CD4-positive, alpha-beta T cell treated with Interleukin-17A for 1 hour (primary cell): ENCODE results near the gene CMBL.
"Not testable (repeated sequence)": the region's sequence is repeated elsewhere in the genome, so short reads cannot be mapped to it uniquely, and the experiment has no call there.

Source experiments
- DNase-seq: peaks from one replicate; pipeline ENCODE4 v3.0.0-alpha.2; 2020

CMBL gene

DNA sequence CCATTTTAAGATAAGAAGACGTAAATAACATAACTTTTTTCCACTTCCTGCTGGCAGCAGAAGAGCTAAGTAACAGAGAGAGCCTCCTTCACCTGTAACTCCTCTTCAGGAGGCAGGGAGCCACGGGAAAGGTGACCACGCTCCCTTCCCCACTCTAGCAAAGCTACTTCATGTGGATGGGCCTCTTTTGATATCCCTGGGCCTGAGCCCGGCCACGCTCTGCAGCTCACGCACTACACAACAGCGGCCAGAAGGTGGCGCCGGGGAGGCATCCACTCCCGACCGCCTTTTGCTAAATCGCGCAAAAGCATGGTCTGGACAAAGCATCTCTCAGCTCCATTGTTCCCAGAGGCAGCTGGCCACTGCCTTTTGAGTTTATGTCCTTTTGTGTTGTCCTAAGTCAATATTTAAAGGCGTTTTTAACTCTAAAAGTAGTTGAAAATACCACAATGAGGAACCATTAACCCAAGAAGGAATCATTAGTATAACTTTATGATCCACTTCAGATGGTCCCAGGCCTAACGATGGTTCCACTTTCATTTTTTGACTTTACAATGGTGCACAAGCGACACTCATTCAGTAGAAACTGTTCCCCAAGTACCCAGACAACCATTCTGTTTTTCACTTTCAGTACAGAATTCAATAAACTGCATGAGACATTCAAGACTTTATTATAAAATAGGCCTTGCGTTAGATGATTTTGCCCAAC, 23.6 kb downstream of the CMBL start:
- peak; percentile 73 for DNase-seq

DNA sequence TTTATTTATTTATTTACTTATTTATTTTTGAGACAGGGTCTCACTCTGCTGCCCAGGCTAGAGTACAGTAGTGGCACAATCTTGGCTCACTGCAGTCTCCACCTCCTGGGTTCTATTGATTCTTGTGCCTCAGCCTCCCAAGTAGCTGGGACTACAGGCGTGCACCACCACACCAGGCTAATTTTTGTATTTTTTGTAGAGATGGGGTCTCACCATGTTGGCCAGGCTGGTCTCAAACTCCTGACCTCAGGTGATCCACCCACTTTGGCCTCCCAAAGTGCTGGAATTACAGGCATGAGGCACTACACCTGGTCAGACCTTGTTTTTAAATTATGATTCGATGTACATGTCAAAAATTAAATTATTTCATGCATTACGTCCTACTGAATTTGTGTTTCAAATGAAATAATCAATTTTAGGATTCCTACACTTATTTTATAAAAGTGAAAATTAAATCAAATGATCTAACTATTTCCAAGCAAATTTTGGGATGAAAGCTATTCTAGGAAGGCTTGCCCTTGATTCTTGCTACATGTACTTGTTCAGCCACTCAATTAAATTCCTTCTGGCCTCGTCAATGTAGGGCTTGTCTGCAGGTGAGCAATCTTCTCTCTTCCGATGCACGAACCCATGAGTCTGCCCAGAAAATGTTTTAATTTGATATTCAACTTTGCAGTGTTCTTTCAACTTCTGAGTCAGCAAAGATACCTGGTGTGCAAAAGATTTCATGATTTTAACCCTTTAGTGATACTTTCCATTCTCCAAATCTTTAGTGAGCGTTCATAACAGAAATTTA, 27.6 kb downstream of the CMBL start:
- no peak for DNase-seq

DNA sequence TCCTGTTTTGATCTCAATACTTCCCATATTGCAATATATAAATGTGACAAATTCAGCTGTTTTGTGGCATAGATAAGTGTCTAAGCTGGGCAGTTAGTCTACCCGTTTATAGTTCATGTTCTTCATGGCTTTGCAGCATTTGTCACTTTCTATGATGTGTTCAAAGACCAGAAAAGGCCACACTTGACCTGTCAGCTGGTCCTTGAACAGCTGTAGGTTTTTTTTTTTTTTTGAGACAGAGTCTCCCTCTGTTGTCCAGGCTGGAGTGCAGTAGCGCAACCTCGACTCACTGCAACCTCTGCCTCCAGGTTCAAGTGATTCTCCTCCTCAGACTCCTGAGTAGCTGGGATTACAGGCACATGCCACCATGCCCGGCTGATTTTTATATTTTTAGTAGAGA, 28.4 kb downstream of the CMBL start:
- no peak for DNase-seq

DNA sequence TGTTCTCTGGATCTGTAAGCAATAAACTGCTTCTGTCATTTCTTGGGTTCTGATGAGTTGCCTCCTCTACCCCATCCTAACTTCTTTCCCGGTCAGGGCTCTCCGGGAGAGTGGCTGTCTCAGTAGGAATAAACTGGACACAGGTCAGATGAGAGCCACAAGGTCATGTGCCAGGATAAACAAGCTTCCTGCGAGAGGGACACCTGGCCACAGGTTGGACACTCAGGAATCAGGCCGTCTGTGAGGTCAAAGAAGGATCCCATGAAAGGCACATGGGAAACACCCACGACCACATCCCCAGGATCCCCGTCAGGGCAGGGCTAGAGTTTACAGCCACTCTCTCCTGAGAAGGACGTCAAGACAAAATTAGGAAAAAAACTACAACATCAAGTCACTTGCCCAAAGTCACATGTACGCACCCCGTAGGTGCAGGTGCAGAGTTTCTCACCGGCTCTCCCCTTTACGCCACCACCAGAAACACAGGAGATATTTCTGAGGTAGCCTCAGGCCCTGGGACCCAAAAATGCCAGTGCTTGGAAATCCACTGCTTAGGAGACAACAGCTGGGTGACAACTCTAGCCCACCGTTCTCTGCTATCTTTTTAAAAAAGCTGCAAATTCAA, 28.9 kb downstream of the CMBL start:
- no peak for DNase-seq

GRCh38 chr5:10277773-10278630, 29.7 kb downstream of the CMBL start:
- no peak for DNase-seq

DNA sequence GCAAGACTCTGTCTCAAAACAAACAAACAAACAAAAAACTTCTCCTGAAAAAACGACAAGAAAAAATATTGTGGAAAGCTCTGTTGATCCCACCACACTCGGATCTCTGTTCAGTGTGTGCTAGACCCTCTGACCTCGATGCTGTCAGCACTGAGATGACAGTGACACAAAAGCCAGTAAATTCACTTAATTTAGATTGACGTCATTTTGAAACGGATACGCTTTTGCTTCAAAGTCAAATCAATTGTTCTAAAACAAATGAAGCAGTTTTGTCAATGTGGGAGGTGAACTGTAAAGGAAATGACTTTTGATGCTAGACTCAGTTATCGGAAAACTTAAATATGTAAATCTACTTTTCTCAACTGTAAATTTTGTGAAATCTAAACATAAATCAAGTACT, 31.0 kb downstream of the CMBL start:
- DNase-seq, result no peak

DNA sequence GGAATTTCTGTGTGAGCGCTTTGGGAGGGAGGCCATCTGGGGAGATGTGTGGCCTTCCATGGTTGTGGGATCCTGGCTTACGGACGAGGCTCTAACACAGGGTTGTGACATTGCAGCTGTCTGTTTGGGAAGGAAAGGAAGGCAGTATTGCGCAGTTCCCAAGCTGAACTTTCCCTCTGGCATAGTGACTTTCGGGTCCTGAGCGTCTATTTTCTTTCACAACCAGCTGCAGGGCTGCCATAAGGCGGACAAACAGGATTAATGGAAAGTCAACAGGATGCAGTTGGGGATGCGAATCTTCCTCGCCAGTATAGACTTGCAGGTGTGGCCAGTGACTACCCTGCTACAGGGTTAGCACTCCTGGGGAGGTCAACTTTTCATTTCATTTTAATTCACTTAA, 31.7 kb downstream of the CMBL start:
- no peak for DNase-seq

- no peak for DNase-seq
Measured at GRCh38 chr5:10275460-10275859, 32.2 kb downstream of the CMBL start.

DNA sequence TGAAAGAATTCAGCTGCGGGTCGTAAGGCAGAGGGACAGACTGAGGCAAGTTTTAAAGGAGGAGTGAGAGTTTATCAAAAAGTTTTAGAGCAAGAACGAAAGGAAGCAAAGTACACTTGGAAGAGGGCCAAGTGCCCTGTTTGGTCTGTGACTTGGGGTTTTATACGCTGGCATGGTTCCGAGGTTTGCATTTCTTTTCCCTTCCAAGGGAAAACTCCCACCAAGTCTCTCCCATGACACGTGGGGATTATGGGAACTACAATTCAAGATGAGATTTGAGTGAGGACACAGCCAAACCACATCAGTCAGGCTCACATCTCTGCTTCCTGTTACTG, 34.9 kb downstream of the CMBL start:
- not testable (repeated sequence) for DNase-seq

DNA sequence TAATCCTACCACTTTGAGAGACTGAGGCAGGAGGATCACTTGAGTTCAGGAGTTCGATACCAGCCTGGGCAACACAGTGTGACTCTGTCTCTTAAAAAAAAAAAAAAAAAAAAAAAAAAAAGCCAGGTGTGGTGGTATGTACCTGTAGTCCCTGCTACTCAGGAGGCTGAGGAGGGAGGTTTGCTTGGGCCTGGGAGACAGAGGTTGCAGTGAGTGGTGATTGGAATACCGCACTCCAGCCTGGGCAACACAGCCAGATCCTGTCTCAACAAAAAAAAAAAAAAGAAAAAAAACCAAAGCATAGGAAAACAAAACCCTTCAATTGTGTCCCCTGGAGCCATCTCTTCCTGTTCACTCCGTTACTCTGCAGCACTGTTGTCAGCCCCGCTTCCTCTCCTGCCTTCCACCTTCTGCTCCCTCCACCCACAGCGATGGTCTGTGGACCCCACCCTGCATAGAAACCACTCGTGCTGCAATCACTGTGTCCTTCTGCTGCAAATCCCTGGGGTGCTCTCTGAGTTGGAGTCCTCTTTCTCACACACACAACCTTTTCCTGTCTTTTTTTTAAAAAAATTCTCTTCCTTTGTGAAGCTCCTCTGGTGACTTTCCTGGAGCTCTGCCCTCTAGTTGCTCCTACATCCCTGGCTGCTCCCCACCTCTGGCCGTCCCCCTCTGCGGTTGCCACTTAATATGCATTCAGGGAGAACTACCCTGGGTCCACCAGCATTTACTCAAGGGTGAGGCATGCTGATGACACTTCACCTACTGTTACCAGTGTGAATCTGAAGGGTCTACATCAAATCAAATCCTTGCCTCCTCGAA, 35.4 kb downstream of the CMBL start:
- no peak for DNase-seq

- no peak for DNase-seq
Measured at GRCh38 chr5:10268100-10268499, 39.6 kb downstream of the CMBL start.

GRCh38 chr5:10266839-10267238, 40.9 kb downstream of the CMBL start:
- no peak for DNase-seq

DNA sequence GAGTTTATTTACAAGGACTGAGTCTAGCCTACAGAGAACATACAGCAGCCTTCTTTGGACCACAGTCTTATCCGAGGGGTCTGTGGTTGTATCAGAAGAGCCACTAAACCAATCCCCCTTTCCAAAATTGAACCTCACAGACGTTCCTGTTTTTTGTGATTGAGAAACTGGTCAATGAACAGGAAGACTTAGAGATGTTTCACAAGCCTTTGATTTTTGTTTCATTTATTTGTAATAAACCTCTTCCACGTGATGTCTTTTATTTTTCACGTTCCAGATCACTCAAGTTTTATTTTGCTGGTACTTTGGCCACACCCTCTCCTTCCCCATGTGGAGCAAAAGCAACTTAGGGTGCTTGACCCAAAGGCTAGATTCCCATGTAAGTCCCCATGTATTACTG, 41.6 kb downstream of the CMBL start:
- DNase-seq, result no peak

- DNase-seq, result no peak
Measured at GRCh38 chr5:10265245-10266109, 42.2 kb downstream of the CMBL start.

DNA sequence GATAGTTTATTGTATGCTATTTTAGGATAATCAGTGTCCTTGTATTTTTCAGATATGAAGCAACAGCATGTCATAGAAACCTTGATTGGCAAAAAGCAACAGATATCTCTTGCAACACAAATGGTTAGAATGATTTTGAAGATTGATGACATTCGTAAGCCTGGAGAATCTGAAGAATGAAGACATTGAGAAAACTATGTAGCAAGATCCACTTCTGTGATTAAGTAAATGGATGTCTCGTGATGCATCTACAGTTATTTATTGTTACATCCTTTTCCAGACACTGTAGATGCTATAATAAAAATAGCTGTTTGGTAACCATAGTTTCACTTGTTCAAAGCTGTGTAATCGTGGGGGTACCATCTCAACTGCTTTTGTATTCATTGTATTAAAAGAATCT, 43.1 kb downstream of the CMBL start:
- DNase-seq, result no peak

DNA sequence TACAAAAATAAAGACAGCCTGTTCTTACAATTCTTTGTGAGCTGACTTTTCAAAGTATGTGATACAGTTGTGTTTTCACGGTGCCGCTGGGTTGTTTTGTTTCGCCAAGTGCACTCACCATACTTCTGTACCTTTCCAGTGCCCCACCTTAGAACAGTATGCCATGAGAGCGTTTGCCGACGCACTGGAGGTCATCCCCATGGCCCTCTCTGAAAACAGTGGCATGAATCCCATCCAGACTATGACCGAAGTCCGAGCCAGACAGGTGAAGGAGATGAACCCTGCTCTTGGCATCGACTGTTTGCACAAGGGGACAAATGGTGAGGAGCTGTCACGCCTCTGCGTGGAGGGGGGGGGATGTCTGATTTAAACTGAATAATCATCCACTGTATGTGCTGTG, 44.7 kb downstream of the CMBL start:
- no peak for DNase-seq

DNA sequence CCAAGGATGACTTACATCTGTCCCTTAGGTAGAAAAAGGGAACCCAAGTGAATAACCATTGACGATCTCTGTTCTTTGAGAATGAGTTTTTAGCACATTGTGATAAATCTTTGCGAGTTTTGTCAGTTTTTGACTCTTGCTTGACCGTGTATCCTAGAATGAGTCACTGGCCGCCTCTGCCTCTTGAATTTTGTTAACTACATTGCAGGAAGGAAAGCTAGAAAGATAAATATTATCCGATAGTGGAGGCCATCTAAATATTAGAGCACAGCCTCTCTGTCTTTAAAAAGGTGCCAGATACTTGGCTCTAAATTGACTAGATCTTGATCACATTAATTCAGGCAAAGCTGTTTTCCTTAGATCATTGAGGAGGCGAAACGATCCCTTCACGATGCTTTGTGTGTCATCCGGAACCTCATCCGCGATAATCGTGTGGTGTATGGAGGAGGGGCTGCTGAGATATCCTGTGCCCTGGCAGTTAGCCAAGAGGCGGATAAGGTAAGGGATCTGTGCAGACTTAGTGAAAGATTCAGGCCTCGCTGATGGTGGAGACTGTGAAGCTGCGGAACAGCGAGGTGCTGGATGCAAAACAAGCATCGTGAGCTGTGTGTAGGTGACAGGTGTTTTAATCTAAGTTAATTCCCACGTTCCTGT, 45.5 kb downstream of the CMBL start:
- DNase-seq, result no peak

DNA sequence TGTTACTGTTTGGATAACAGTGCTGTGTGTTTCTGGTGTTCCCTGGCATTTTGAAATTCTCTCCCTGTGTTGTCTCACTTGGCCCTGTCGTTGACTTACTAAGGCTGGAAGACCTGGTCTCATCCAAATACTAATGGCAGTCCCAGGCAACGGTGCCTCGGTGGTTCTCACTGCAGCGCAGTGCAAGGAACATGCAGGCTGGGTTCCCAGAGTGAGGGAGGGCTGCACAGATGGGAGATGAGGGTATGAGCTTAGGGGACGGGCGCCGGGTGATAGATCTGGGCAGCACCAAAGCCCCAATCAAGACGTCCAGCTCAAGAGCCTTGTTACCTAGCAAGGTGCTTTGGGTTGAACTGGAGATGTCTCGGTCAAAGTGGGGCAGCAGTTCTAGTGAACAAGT, 46.6 kb downstream of the CMBL start:
- DNase-seq, result no peak

DNA sequence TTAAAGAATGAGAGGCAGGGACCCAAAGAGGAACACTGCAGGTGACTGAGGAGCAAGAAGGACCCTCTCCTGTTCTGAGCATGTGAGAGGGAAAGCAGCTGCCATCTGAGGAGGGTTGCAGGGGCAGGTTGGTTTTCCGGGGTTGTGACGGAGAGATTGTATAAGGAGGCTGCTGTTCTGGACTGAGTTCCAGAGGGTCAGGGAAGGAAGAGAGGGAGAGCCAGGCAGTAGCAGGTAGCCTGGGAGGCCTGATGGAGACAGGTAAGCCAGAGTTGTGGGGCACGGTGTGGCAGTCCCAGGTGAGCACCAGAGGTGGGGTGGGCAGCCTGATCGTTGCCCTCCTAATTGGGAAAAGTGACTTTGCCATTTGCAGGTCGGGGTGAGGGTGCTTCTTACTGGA, 47.8 kb downstream of the CMBL start:
- no peak for DNase-seq

DNA sequence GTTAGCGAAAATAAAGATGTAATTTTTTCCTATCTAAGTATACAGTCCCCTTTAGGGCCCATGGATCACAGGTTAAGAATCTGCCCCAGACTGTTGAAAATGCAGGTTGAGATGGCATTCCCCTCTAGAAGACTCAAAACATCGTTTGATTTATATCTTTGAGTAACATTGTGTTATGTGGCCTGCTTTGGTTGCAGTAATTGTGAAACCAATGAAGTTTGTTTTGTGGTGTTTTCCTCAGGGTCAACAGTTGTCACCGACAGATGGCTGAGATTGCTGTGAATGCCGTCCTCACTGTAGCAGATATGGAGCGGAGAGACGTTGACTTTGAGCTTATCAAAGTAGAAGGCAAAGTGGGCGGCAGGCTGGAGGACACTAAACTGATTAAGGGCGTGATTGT, 49.8 kb downstream of the CMBL start:
- no peak for DNase-seq

GRCh38 chr5:10254686-10255085, 53.0 kb downstream of the CMBL start:
- no peak for DNase-seq
